ENCODE measurements around the gene GJB2.

GRCh38 chr13:20140487-20140886, 52.3 kb downstream of the GJB2 start:
- no peak for TF ChIP-seq CTCF (IDR thresholded peaks at IDR 0.05 in 4 of 5, conservative IDR thresholded peaks at IDR 0.05 in 1 of 5)
- TF ChIP-seq POLR2A (IDR thresholded peaks at IDR 0.05) = no peak
